HL-60 (cell line): Measurements from ENCODE around the gene ASRGL1.

Experiments
- DNase-seq, 2 experiments: peaks; one replicate each; pipeline ENCODE4 v3.0.0-alpha.2; 2010 to 2020; ENCODE audit warnings: low read depth in 1 of 2, low spot score in 1 of 2
- H3K27ac ChIP-seq: fragments of 250-450 bp; sonication (Bioruptor Pico); replicated peaks from 2 replicates; pipeline ENCODE4 v1.5.1; 2020; ENCODE audit warnings: mild to moderate bottlenecking, moderate library complexity
- H3K27me3 ChIP-seq: fragments of 250-450 bp; sonication (Bioruptor Pico); 2 replicates; pipeline ENCODE4 v1.5.1; 2021; ENCODE audit warnings: mild to moderate bottlenecking, moderate library complexity; ENCODE audit not compliant: insufficient read depth, poor library complexity, severe bottlenecking
- H3K4me3 ChIP-seq: replicated peaks from 2 replicates; pipeline ENCODE4 v1.5.1; 2011; ENCODE audit warnings: mild to moderate bottlenecking, control low read depth, low read length; ENCODE audit not compliant: insufficient read depth
- CTCF ChIP-seq: IDR thresholded peaks from one replicate; pipeline ENCODE4 v1.5.1; 2011; ENCODE audit warnings: low read length, control low read depth, inconsistent platforms; ENCODE audit not compliant: insufficient read depth
- GABPA ChIP-seq: IDR thresholded peaks from 2 replicates; pipeline ENCODE4 v1.6.1; 2012; ENCODE audit warnings: low read depth
- POLR2AphosphoS5 ChIP-seq: IDR thresholded peaks from 2 replicates; pipeline ENCODE4 v1.6.1; 2012; ENCODE audit warnings: low read depth
- REST ChIP-seq: IDR thresholded peaks from 2 replicates; pipeline ENCODE4 v1.6.1; 2012; ENCODE audit warnings: low read depth; ENCODE audit not compliant: insufficient replicate concordance
- SPI1 ChIP-seq: IDR thresholded peaks from 2 replicates; pipeline ENCODE4 v1.6.1; 2012; ENCODE audit warnings: low read depth, mild to moderate bottlenecking, borderline replicate concordance

Gene ASRGL1

DNA sequence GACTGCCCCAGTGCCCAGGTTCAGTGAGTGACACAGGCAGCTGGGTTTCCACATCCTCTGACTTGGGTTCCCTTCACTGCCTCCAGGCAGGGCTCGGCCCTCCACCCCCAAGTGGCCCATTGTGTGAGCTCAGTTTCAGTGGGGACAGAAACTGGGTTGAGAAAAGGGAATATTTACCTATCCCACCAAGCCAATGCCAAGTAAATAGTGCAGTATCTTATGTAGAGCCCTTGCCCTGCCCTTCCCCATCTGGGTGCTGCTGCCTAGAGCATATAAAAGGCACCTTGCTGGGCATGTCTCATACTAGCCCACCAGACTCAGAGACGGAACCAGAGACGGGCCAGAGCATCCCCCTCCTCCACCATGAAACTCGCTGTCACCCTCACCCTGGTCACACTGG lies 81.5 kb downstream of the ASRGL1 start, which contains the start of gene SCGB1A1:
TSS of gene SCGB1A1 (plus strand) at position 301 of the 400 bp plus-strand sequence. CDS start at position 364, 63 bp downstream.
- H3K27me3 ChIP-seq: no peaks in the 10 kb centered on the region
- no peak within 1 kb of the TSS for H3K4me3 ChIP-seq
- no peak for DNase-seq
- TF ChIP-seq POLR2AphosphoS5 (no peak), SPI1 (no peak), REST (no peak), CTCF (no peak), GABPA (no peak)
- H3K27ac ChIP-seq: no peak within 1 kb of the TSS

GRCh38 chr11:62419314-62419929 lies 82.2 kb downstream of the ASRGL1 start:
- Histone ChIP-seq H3K27me3 (no peaks in the 10 kb centered on the region), H3K4me3 (no peak overlapping the region), H3K27ac (no peak overlapping the region)
- no peak for DNase-seq
- TF ChIP-seq SPI1 (no peak), POLR2AphosphoS5 (no peak), CTCF (no peak), REST (no peak), GABPA (no peak)

DNA sequence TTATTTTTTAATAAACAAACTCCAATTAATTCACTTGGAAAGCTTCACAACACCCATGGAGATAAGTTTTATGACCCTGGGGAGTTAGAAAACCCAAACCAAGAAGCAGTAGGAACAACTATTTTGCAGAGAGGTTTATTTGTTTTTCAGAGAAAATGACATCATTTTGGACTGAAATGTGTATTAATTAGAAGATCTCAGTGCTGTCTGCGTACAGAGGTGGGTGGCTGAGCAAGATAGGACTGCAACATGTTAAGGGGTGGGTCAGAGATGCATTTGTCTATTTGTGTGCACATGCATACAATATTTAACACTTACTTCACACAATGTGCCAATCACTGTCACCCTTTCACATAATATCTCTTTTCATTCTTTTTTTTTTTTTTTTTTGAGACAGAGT lies 82.7 kb downstream of the ASRGL1 start:
- no peak for TF ChIP-seq POLR2AphosphoS5
- TF ChIP-seq SPI1: no peak
- no peak for TF ChIP-seq REST
- TF ChIP-seq CTCF: no peak
- no peak for TF ChIP-seq GABPA
- Histone ChIP-seq H3K4me3 (no peak overlapping the region), H3K27ac (no peak overlapping the region), H3K27me3 (no peaks in the 10 kb centered on the region)
- no peak for DNase-seq
